Keratinocyte (primary cell): ENCODE data around the gene GRK5. TPM values are rescaled to one million over a fixed set of nuclear protein-coding genes. Genes with fewer than 3 reads are reported as not detected.

Source experiments
- DNase-seq: peaks from one replicate; pipeline ENCODE4 v3.0.0-alpha.2; 2011; ENCODE audit warnings: low read depth, missing footprints, low spot score
- FAIRE-seq: peaks from 2 replicates; lab custom pipeline; 2011; peaks lifted over from hg19 to GRCh38; lab: Jason Lieb, UNC
- H2AFZ ChIP-seq: 2 replicates; pipeline ENCODE4 v1.6.0; 2012; ENCODE audit warnings: low read length, control low read depth, inconsistent platforms; ENCODE audit not compliant: control insufficient read depth
- H3K27ac ChIP-seq: 2 replicates; pipeline ENCODE4 v1.5.1; 2011; ENCODE audit warnings: low read length; ENCODE audit not compliant: control insufficient read depth, insufficient read depth
- H3K27me3 ChIP-seq: 3 replicates; pipeline ENCODE4 v1.6.0; 2011; ENCODE audit warnings: low read length; ENCODE audit not compliant: control insufficient read depth, insufficient read depth; ENCODE audit errors: extremely low read depth
- H3K36me3 ChIP-seq, 2 experiments: 2 replicates in 1 of 2; 3 replicates in 1 of 2; pipeline ENCODE4 v1.5.1; 2011; ENCODE audit warnings: low read length in 2 of 2, mild to moderate bottlenecking in 1 of 2; ENCODE audit not compliant: control insufficient read depth in 2 of 2, insufficient read depth in 2 of 2; ENCODE audit errors: extremely low read depth in 1 of 2
- H3K4me1 ChIP-seq: 3 replicates; pipeline ENCODE4 v1.5.1; 2011; ENCODE audit warnings: low read length; ENCODE audit not compliant: control insufficient read depth, insufficient read depth; ENCODE audit errors: extremely low read depth
- H3K4me2 ChIP-seq: 3 replicates; pipeline ENCODE4 v1.6.0; 2011; ENCODE audit warnings: low read depth, low read length; ENCODE audit not compliant: control insufficient read depth, insufficient read depth; ENCODE audit errors: extremely low read depth
- H3K4me3 ChIP-seq, 3 experiments: fragments of 200-600 bp in 1 of 3; sonication (generic) in 1 of 3; 2 replicates in 2 of 3; 3 replicates in 1 of 3; pipeline ENCODE4 v1.5.1; 2011 to 2016; ENCODE audit warnings: low read length in 3 of 3, mild to moderate bottlenecking in 3 of 3, control low read depth in 2 of 3, inconsistent platforms in 1 of 3, low read depth in 1 of 3, mixed read lengths in 1 of 3, mixed run types in 1 of 3, moderate library complexity in 1 of 3; ENCODE audit not compliant: control insufficient read depth in 2 of 3, insufficient read depth in 2 of 3; ENCODE audit errors: extremely low read depth in 1 of 3
- H3K79me2 ChIP-seq: 2 replicates; pipeline ENCODE4 v1.6.0; 2012; ENCODE audit warnings: low read length; ENCODE audit not compliant: control insufficient read depth, insufficient read depth
- H3K9ac ChIP-seq: 3 replicates; pipeline ENCODE4 v1.6.0; 2011; ENCODE audit warnings: low read length; ENCODE audit not compliant: control insufficient read depth, insufficient read depth; ENCODE audit errors: extremely low read depth
- H3K9me1 ChIP-seq: 3 replicates; pipeline ENCODE4 v1.6.0; 2011; ENCODE audit warnings: low read length; ENCODE audit not compliant: control insufficient read depth, insufficient read depth; ENCODE audit errors: extremely low read depth
- H3K9me3 ChIP-seq: 2 replicates; pipeline ENCODE4 v1.5.1; 2012; ENCODE audit warnings: low read depth, low read length; ENCODE audit not compliant: control insufficient read depth
- H4K20me1 ChIP-seq: 3 replicates; pipeline ENCODE4 v1.6.0; 2011; ENCODE audit warnings: low read length; ENCODE audit not compliant: control insufficient read depth, insufficient read depth; ENCODE audit errors: extremely low read depth
- EZH2 ChIP-seq: IDR thresholded peaks from one replicate; pipeline ENCODE4 v1.6.1; 2012; ENCODE audit warnings: inconsistent platforms, mild to moderate bottlenecking, low read length, moderate library complexity
- dilution Hi-C: fragments of 300-500 bp; cut with MboI; formaldehyde crosslinking; loops from one replicate; pipeline ENCODE4 v1.7.0; 2020; ENCODE audit warnings: low sequenced_read_pairs; ENCODE audit not compliant: extremely low pct_ligation_motif_present
- polyA plus RNA-seq, 5 experiments: library from polyadenylated mRNA; depleted of rRNA in 3 of 5; stranded (reverse) in 3 of 5; stranded (forward) in 1 of 5; unstranded in 1 of 5; fragments of >200 nt; gene quantifications; 1 replicate in 1 of 5; 2 replicates in 3 of 5; 3 replicates in 1 of 5; pipeline versions ENCODE4 v1.2.1 to v1.2.3, GENCODE V29; 2011 to 2012; ENCODE audit warnings: missing spikeins in 2 of 5, low read depth in 1 of 5, low replicate concordance in 1 of 5
- TF ChIP-seq, protein P1 (sequence below), 3 experiments: IDR thresholded peaks in 1 of 3; conservative IDR thresholded peaks in 1 of 3; optimal IDR thresholded peaks in 1 of 3; 2 replicates in 2 of 3; 3 replicates in 1 of 3; pipeline versions ENCODE3 to v1.5.1; 2011; ENCODE audit warnings: low read length in 3 of 3, mild to moderate bottlenecking in 3 of 3, moderate library complexity in 2 of 3, control low read depth in 1 of 3, inconsistent platforms in 1 of 3; ENCODE audit not compliant: insufficient read depth in 2 of 3; ENCODE audit errors: extremely low read depth in 1 of 3

The GRK5 gene
- polyA plus RNA-seq, 1 donor (not counting 4 experiments of a cell fraction or from before 2014, with no cell fraction given), result 7.6 TPM

DNA sequence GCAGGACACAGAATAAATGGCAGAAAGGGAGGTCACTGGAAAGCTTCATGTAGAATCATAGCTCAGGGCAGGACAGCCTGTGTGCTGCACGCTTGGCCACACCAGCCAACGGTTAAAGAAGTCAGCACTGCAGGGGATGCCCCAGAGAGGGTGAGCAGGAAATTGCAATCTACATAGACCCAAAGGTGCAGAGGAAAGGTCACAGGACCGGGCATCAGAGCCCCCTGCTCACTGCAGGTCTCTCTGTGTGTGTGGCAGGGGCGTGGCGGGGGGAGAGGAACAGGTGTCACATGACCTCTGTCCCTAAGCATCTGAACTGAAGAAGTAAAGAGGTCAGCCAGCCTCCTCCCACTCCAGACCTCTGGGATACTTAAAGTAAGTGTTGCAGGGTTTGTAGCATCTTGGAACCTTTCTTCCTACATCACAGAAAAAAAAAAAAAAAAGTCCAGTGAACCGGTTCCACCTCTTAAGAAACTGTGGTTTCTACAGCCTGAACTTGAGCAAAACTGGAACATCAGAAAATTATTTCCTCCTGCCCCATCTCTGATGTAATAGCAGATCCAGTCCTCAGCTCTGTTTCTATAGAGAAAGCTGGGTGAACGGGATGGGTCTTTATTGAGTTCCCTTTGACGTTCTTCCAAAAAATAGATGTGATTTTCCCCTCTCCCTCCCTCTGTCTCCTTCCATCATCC lies 270.9 kb downstream of the GRK5 start:
- H3K4me2 ChIP-seq, result no peak overlapping the region
- no peak overlapping the region for H3K9ac ChIP-seq
- no peak for TF ChIP-seq EZH2
- TF ChIP-seq, protein P1, sequence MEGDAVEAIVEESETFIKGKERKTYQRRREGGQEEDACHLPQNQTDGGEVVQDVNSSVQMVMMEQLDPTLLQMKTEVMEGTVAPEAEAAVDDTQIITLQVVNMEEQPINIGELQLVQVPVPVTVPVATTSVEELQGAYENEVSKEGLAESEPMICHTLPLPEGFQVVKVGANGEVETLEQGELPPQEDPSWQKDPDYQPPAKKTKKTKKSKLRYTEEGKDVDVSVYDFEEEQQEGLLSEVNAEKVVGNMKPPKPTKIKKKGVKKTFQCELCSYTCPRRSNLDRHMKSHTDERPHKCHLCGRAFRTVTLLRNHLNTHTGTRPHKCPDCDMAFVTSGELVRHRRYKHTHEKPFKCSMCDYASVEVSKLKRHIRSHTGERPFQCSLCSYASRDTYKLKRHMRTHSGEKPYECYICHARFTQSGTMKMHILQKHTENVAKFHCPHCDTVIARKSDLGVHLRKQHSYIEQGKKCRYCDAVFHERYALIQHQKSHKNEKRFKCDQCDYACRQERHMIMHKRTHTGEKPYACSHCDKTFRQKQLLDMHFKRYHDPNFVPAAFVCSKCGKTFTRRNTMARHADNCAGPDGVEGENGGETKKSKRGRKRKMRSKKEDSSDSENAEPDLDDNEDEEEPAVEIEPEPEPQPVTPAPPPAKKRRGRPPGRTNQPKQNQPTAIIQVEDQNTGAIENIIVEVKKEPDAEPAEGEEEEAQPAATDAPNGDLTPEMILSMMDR (optimal IDR thresholded peaks at IDR 0.05 in 1 of 3, IDR thresholded peaks at IDR 0.05 in 1 of 3, conservative IDR thresholded peaks at IDR 0.05 in 1 of 3; ENCODE audit: extremely low read depth in 1 of 3, insufficient read depth in 2 of 3, low read length in 3 of 3), result no peak
- FAIRE-seq (no peak), DNase-seq (no peak)
- no peaks in the 10 kb centered on the region for H3K79me2 ChIP-seq
- no peak overlapping the region for H2AFZ ChIP-seq
- no peak overlapping the region for H3K27ac ChIP-seq
- H3K27me3 ChIP-seq, result peaks cover 33% of the 10 kb centered on the region
- H3K36me3 ChIP-seq, result no peaks in the 10 kb centered on the region
- no peaks in the 10 kb centered on the region for H3K9me3 ChIP-seq
- dilution Hi-C loops, result no loop called here
- no peaks in the 10 kb centered on the region for H4K20me1 ChIP-seq
- H3K4me3 ChIP-seq, result no peak overlapping the region
- peaks cover 3% of the 10 kb centered on the region for H3K4me1 ChIP-seq
- H3K9me1 ChIP-seq, result no peaks in the 10 kb centered on the region

GRCh38 chr10:119478811-119479341 lies 271.5 kb downstream of the GRK5 start:
- H4K20me1 ChIP-seq, result no peaks in the 10 kb centered on the region
- H3K27me3 ChIP-seq, result peaks cover 33% of the 10 kb centered on the region
- peaks cover 3% of the 10 kb centered on the region for H3K4me1 ChIP-seq
- no peaks in the 10 kb centered on the region for H3K36me3 ChIP-seq
- H3K79me2 ChIP-seq, result no peaks in the 10 kb centered on the region
- H3K9ac ChIP-seq, result no peak overlapping the region
- H3K27ac ChIP-seq, result no peak overlapping the region
- DNase-seq, result no peak
- no peaks in the 10 kb centered on the region for H3K9me1 ChIP-seq
- TF ChIP-seq, protein P1 (optimal IDR thresholded peaks at IDR 0.05 in 1 of 3, IDR thresholded peaks at IDR 0.05 in 1 of 3, conservative IDR thresholded peaks at IDR 0.05 in 1 of 3; ENCODE audit: extremely low read depth in 1 of 3, insufficient read depth in 2 of 3, low read length in 3 of 3), result no peak
- TF ChIP-seq EZH2, result no peak
- no peak for FAIRE-seq
- no peaks in the 10 kb centered on the region for H3K9me3 ChIP-seq
- no peak overlapping the region for H3K4me2 ChIP-seq
- no peak overlapping the region for H2AFZ ChIP-seq
- H3K4me3 ChIP-seq, result no peak overlapping the region
- dilution Hi-C loops, result no loop called here
